GM06990 (cell line): ENCODE measurements around the gene DCST2.

Source experiments
- DNase-seq: peaks from one replicate; pipeline ENCODE4 v3.0.0-alpha.2; 2011; ENCODE audit not compliant: insufficient read length; ENCODE audit errors: extremely low read depth
- H3K27me3 ChIP-seq: replicated peaks from 2 replicates; pipeline ENCODE4 v1.6.0; 2011; ENCODE audit warnings: low read length; ENCODE audit not compliant: control insufficient read depth, insufficient read depth
- H3K36me3 ChIP-seq: 2 replicates; pipeline ENCODE4 v1.5.1; 2011; ENCODE audit warnings: low read length; ENCODE audit not compliant: control insufficient read depth, insufficient read depth
- H3K4me3 ChIP-seq: replicated peaks from 2 replicates; pipeline ENCODE4 v1.5.1; 2011; ENCODE audit warnings: low read depth, mild to moderate bottlenecking, control low read depth, low read length
- CTCF ChIP-seq: IDR thresholded peaks from 2 replicates; pipeline ENCODE4 v1.5.1; 2011; ENCODE audit warnings: low read length, control low read depth, mild to moderate bottlenecking, inconsistent platforms; ENCODE audit not compliant: insufficient read depth, poor library complexity, severe bottlenecking

Gene DCST2

GRCh38 chr1:155016231-155016831 lies 17.2 kb downstream of the DCST2 start:
- Histone ChIP-seq H3K27me3 (no peaks in the 10 kb centered on the region), H3K4me3 (no peak overlapping the region)
- no peak for DNase-seq

GRCh38 chr1:155015527-155016230 lies 17.9 kb downstream of the DCST2 start:
- H3K4me3 ChIP-seq, result no peak overlapping the region
- no peak for TF ChIP-seq CTCF
- no peaks in the 10 kb centered on the region for H3K27me3 ChIP-seq
- no peak for DNase-seq
- H3K36me3 ChIP-seq, result peaks cover 14% of the 10 kb centered on the region

More at GRCh38 chr1:155016231-155016831, 17.2 kb downstream of the DCST2 start:
- peaks cover 9% of the 10 kb centered on the region for H3K36me3 ChIP-seq
- no peak for TF ChIP-seq CTCF

- H3K4me3 ChIP-seq, result no peak overlapping the region
- no peak for DNase-seq
- H3K36me3 ChIP-seq, result peaks cover 14% of the 10 kb centered on the region
- H3K27me3 ChIP-seq, result no peaks in the 10 kb centered on the region
- TF ChIP-seq CTCF, result no peak
Measured at GRCh38 chr1:155014709-155015508, 18.7 kb downstream of the DCST2 start.

- H3K4me3 ChIP-seq, result no peak overlapping the region
Measured at GRCh38 chr1:155013632-155014031, 19.9 kb downstream of the DCST2 start.

More at GRCh38 chr1:155013632-155014031, 19.9 kb downstream of the DCST2 start:
- no peaks in the 10 kb centered on the region for H3K27me3 ChIP-seq
- TF ChIP-seq CTCF, result no peak
- H3K36me3 ChIP-seq, result peaks cover 14% of the 10 kb centered on the region
- no peak for DNase-seq
